H9 (cell line): Measurements from ENCODE around the gene HEBP2. TPM values are rescaled to one million over a fixed set of nuclear protein-coding genes. Genes with fewer than 3 reads are reported as not detected.

Experiments
- DNase-seq: peaks from one replicate; pipeline ENCODE4 v3.0.0-alpha.2; 2017
- H2AFZ ChIP-seq: one replicate; pipeline ENCODE4 v1.6.1; 2013; ENCODE audit warnings: mild to moderate bottlenecking, low read length, control low read depth, moderate library complexity
- H2AK5ac ChIP-seq: 2 replicates; pipeline ENCODE4 v1.6.1; 2013; ENCODE audit warnings: low read length, control low read depth, mixed read lengths; ENCODE audit not compliant: insufficient read length
- H2BK120ac ChIP-seq: one replicate; pipeline ENCODE4 v1.6.1; 2013; ENCODE audit warnings: low read depth, mild to moderate bottlenecking, low read length, control low read depth, inconsistent platforms; ENCODE audit not compliant: poor library complexity, severe bottlenecking
- H2BK12ac ChIP-seq: 2 replicates; pipeline ENCODE4 v1.6.1; 2013; ENCODE audit warnings: low read length, control low read depth, mixed read lengths, low read depth; ENCODE audit not compliant: insufficient read length
- H2BK15ac ChIP-seq: 2 replicates; pipeline ENCODE4 v1.6.1; 2013; ENCODE audit warnings: low read depth, low read length, control low read depth
- H2BK20ac ChIP-seq: one replicate; pipeline ENCODE4 v1.6.1; 2013; ENCODE audit warnings: low read depth, mild to moderate bottlenecking, low read length, control low read depth, inconsistent platforms; ENCODE audit not compliant: poor library complexity, severe bottlenecking
- H2BK5ac ChIP-seq: 2 replicates; pipeline ENCODE4 v1.6.1; 2013; ENCODE audit warnings: low read length, control low read depth, mixed read lengths; ENCODE audit not compliant: insufficient read length
- H3K14ac ChIP-seq: 2 replicates; pipeline ENCODE4 v1.6.1; 2013; ENCODE audit warnings: low read length, control low read depth; ENCODE audit not compliant: insufficient read depth
- H3K18ac ChIP-seq: 2 replicates; pipeline ENCODE4 v1.6.1; 2013; ENCODE audit warnings: low read depth, mild to moderate bottlenecking, mixed read lengths, low read length, control low read depth; ENCODE audit not compliant: insufficient read length
- H3K23ac ChIP-seq: 2 replicates; pipeline ENCODE4 v1.6.1; 2013; ENCODE audit warnings: low read length, control low read depth, mixed read lengths, low read depth; ENCODE audit not compliant: insufficient read length
- H3K23me2 ChIP-seq: 2 replicates; pipeline ENCODE4 v1.6.1; 2013; ENCODE audit warnings: low read depth, mild to moderate bottlenecking, mixed read lengths, low read length, control low read depth; ENCODE audit not compliant: insufficient read length, poor library complexity, severe bottlenecking
- H3K27ac ChIP-seq: 2 replicates; pipeline ENCODE4 v1.5.1; 2013; ENCODE audit warnings: low read length, control low read depth, mixed read lengths, low read depth; ENCODE audit not compliant: insufficient read length
- H3K27me3 ChIP-seq: 2 replicates; pipeline ENCODE4 v1.6.1; 2013; ENCODE audit warnings: low read length, control low read depth, inconsistent platforms; ENCODE audit not compliant: insufficient read depth
- H3K4ac ChIP-seq: 2 replicates; pipeline ENCODE4 v1.6.1; 2013; ENCODE audit warnings: low read depth, mild to moderate bottlenecking, control low read depth, inconsistent platforms, low read length, moderate library complexity
- H3K4me1 ChIP-seq: 2 replicates; pipeline ENCODE4 v1.6.1; 2013; ENCODE audit warnings: low read length, control low read depth, inconsistent platforms; ENCODE audit not compliant: insufficient read depth
- H3K4me2 ChIP-seq: 2 replicates; pipeline ENCODE4 v1.6.1; 2013; ENCODE audit warnings: low read length, control low read depth, mixed read lengths; ENCODE audit not compliant: insufficient read length, insufficient read depth
- H3K56ac ChIP-seq: 2 replicates; pipeline ENCODE4 v1.6.1; 2013; ENCODE audit warnings: low read depth, mild to moderate bottlenecking, mixed read lengths, low read length, control low read depth; ENCODE audit not compliant: insufficient read length
- H3K79me1 ChIP-seq: 2 replicates; pipeline ENCODE4 v1.6.1; 2013; ENCODE audit warnings: low read depth, mild to moderate bottlenecking, moderate library complexity, low read length, control low read depth, inconsistent platforms; ENCODE audit not compliant: insufficient read depth, poor library complexity, severe bottlenecking
- H3K79me2 ChIP-seq: 2 replicates; pipeline ENCODE4 v1.6.1; 2013; ENCODE audit warnings: low read length, control low read depth, inconsistent platforms; ENCODE audit not compliant: insufficient read depth
- H3K9ac ChIP-seq: 2 replicates; pipeline ENCODE4 v1.6.1; 2013; ENCODE audit warnings: low read length, control low read depth, mixed read lengths; ENCODE audit not compliant: insufficient read length; ENCODE audit errors: extremely low read depth
- H3K9me3 ChIP-seq: one replicate; pipeline ENCODE4 v1.6.1; 2013; ENCODE audit warnings: low read depth, low read length, inconsistent platforms; ENCODE audit not compliant: control insufficient read depth
- H3T11ph ChIP-seq: one replicate; pipeline ENCODE4 v1.6.1; 2013; ENCODE audit warnings: mild to moderate bottlenecking, low read length, control low read depth, inconsistent platforms
- H4K20me1 ChIP-seq: one replicate; pipeline ENCODE4 v1.6.1; 2013; ENCODE audit not compliant: control insufficient read depth, insufficient read length, insufficient read depth
- H4K5ac ChIP-seq: 2 replicates; pipeline ENCODE4 v1.6.1; 2013; ENCODE audit warnings: low read depth, mild to moderate bottlenecking, mixed read lengths, low read length, control low read depth; ENCODE audit not compliant: insufficient read length
- H4K8ac ChIP-seq: replicated peaks from 2 replicates; pipeline ENCODE4 v1.6.1; 2013; ENCODE audit warnings: low read length, control low read depth, mixed read lengths, low read depth; ENCODE audit not compliant: insufficient read length
- H4K91ac ChIP-seq: 2 replicates; pipeline ENCODE4 v1.6.1; 2013; ENCODE audit warnings: low read depth, mild to moderate bottlenecking, moderate library complexity, mixed read lengths, low read length, control low read depth; ENCODE audit not compliant: insufficient read length
- H3K27ac Mint-ChIP-seq, 3 experiments: 2 replicates in 2 of 3; 3 replicates in 1 of 3; pipeline ENCODE4 v1.8.0; 2020 to 2021; ENCODE audit warnings: mixed read lengths in 3 of 3, mild to moderate bottlenecking in 1 of 3, moderate library complexity in 1 of 3
- H3K27me3 Mint-ChIP-seq: 2 replicates; pipeline ENCODE4 v1.8.0; 2021; ENCODE audit warnings: low read depth, mild to moderate bottlenecking, moderate library complexity, mixed read lengths
- H3K36me3 Mint-ChIP-seq, 3 experiments: 2 replicates in 2 of 3; 3 replicates in 1 of 3; pipeline ENCODE4 v1.8.0; 2020 to 2021; ENCODE audit warnings: low read depth in 3 of 3, mixed read lengths in 3 of 3; ENCODE audit not compliant: insufficient read depth in 1 of 3
- H3K4me1 Mint-ChIP-seq, 2 experiments: 2 replicates each; pipeline ENCODE4 v1.8.0; 2020; ENCODE audit warnings: mixed read lengths in 2 of 2
- H3K4me3 Mint-ChIP-seq, 2 experiments: 2 replicates in 1 of 2; 3 replicates in 1 of 2; pipeline ENCODE4 v1.8.0; 2020 to 2021; ENCODE audit warnings: mild to moderate bottlenecking in 2 of 2, mixed read lengths in 2 of 2, moderate library complexity in 1 of 2
- H3K9me3 Mint-ChIP-seq, 2 experiments: 2 replicates in 1 of 2; 3 replicates in 1 of 2; pipeline ENCODE4 v1.8.0; 2020; ENCODE audit warnings: mild to moderate bottlenecking in 2 of 2, mixed read lengths in 2 of 2, moderate library complexity in 1 of 2
- WGBS: extraction: QIAGEN DNeasy Blood & Tissue Kit; methylation state at CpG from one replicate; pipeline ENCODE4 v1.1.7; 2013; ENCODE audit warnings: missing lambda C conversion rate, low lambda C conversion rate, mixed read lengths; ENCODE audit not compliant: insufficient read length; ENCODE audit errors: extremely low coverage; 5-methylcytosine and 5-hydroxymethylcytosine counted together
- total RNA-seq: library from RNA; stranded (reverse); gene quantifications from 2 replicates; pipeline ENCODE4 v1.2.1, GENCODE V29; 2021
- TF ChIP-seq, protein P1 (sequence below): fragments of 200-600 bp; sonication (generic); conservative IDR thresholded peaks from 3 replicates; pipeline ENCODE4 v1.8.0; 2021; ENCODE audit warnings: antibody characterized with exemption, mild to moderate bottlenecking

HEBP2 gene
- total RNA-seq, 1 experiment from 2014 or later: 57.8 TPM

DNA sequence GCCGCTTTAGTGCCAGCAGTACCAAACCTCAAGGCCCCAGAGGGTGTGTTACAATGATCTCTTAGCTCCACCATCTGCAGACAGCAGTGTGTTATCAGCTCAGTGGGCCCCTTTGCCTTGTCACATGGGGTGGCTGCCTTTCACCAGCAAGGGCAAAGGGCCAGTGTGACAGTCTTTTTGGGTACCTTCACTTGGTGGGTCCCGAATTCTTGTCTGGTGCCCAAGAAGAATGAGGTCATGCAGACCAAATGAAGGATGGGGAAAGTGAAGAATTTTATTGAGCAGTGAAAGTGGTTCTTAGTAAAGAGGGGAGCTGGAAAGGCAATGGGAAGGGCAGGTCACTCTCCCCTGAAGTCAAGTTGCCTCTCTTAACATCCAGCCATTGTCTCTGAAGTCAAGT is 29.2 kb upstream of the HEBP2 start:
- Histone ChIP-seq H3K4me2 (no peak overlapping the region), H2BK5ac (no peak overlapping the region), H3K9ac (no peak overlapping the region), H3K9me3 (no peaks in the 10 kb centered on the region), H3K23me2 (no peaks in the 10 kb centered on the region), H3K27me3 (no peaks in the 10 kb centered on the region), H4K91ac (no peak overlapping the region), H2AFZ (no peak overlapping the region), H4K5ac (no peak overlapping the region), H2BK12ac (no peak overlapping the region), H3K14ac (no peak overlapping the region), H3K56ac (no peak overlapping the region), H4K20me1 (no peaks in the 10 kb centered on the region), H3K27ac (no peak overlapping the region), H3K79me2 (no peaks in the 10 kb centered on the region), H3K4me1 (peaks cover 2% of the 10 kb centered on the region; the same call in 1 of the 2 replicates), H3K79me1 (no peaks in the 10 kb centered on the region), H2BK20ac (no peak overlapping the region), H2AK5ac (no peak overlapping the region), H3T11ph (no peak overlapping the region), H2BK15ac (no peak overlapping the region), H3K4ac (no peak overlapping the region), H3K23ac (no peak overlapping the region), H2BK120ac (no peak overlapping the region), H3K18ac (no peak overlapping the region), H4K8ac (no peak overlapping the region)
- no peak for DNase-seq
- Mint-ChIP-seq H3K4me1 (peaks cover 20 to 25% of the 10 kb centered on the region in 2 experiments), H3K27ac (no peak overlapping the region), H3K4me3 (no peak overlapping the region), H3K9me3 (no peaks in the 10 kb centered on the region), H3K36me3 (no peaks in the 10 kb centered on the region), H3K27me3 (no peaks in the 10 kb centered on the region)
- WGBS: no CpG with 5 or more reads among the region's 2 CpGs
- TF ChIP-seq, protein P1, sequence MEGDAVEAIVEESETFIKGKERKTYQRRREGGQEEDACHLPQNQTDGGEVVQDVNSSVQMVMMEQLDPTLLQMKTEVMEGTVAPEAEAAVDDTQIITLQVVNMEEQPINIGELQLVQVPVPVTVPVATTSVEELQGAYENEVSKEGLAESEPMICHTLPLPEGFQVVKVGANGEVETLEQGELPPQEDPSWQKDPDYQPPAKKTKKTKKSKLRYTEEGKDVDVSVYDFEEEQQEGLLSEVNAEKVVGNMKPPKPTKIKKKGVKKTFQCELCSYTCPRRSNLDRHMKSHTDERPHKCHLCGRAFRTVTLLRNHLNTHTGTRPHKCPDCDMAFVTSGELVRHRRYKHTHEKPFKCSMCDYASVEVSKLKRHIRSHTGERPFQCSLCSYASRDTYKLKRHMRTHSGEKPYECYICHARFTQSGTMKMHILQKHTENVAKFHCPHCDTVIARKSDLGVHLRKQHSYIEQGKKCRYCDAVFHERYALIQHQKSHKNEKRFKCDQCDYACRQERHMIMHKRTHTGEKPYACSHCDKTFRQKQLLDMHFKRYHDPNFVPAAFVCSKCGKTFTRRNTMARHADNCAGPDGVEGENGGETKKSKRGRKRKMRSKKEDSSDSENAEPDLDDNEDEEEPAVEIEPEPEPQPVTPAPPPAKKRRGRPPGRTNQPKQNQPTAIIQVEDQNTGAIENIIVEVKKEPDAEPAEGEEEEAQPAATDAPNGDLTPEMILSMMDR: no peak
